ENCODE results near the gene FAM170B. TPM values are rescaled to one million over a fixed set of nuclear protein-coding genes. Genes with fewer than 3 reads are reported as not detected.

The FAM170B gene
- total and polyA plus RNA-seq, 2 experiments from 2014 or later = not detected

DNA sequence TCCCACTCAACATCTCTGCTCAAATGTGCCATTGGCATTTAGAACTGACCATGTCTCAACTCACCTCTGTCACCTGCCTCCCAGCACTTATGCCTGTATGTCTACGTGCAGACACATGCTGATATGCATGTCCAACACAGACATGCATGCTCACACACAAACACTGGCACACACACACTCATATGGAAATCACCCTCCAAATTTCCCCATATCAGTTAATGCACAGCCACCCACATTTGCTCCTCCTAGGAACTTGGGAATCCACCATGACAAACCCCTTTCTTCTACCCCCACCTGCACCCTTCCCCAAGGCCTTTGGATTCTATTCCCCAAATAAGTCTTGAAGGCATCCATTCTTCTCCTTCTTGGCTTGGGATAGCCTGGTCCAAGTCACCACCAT is 4.4 kb downstream of the FAM170B start (continued):
- TF ChIP-seq, protein P1, sequence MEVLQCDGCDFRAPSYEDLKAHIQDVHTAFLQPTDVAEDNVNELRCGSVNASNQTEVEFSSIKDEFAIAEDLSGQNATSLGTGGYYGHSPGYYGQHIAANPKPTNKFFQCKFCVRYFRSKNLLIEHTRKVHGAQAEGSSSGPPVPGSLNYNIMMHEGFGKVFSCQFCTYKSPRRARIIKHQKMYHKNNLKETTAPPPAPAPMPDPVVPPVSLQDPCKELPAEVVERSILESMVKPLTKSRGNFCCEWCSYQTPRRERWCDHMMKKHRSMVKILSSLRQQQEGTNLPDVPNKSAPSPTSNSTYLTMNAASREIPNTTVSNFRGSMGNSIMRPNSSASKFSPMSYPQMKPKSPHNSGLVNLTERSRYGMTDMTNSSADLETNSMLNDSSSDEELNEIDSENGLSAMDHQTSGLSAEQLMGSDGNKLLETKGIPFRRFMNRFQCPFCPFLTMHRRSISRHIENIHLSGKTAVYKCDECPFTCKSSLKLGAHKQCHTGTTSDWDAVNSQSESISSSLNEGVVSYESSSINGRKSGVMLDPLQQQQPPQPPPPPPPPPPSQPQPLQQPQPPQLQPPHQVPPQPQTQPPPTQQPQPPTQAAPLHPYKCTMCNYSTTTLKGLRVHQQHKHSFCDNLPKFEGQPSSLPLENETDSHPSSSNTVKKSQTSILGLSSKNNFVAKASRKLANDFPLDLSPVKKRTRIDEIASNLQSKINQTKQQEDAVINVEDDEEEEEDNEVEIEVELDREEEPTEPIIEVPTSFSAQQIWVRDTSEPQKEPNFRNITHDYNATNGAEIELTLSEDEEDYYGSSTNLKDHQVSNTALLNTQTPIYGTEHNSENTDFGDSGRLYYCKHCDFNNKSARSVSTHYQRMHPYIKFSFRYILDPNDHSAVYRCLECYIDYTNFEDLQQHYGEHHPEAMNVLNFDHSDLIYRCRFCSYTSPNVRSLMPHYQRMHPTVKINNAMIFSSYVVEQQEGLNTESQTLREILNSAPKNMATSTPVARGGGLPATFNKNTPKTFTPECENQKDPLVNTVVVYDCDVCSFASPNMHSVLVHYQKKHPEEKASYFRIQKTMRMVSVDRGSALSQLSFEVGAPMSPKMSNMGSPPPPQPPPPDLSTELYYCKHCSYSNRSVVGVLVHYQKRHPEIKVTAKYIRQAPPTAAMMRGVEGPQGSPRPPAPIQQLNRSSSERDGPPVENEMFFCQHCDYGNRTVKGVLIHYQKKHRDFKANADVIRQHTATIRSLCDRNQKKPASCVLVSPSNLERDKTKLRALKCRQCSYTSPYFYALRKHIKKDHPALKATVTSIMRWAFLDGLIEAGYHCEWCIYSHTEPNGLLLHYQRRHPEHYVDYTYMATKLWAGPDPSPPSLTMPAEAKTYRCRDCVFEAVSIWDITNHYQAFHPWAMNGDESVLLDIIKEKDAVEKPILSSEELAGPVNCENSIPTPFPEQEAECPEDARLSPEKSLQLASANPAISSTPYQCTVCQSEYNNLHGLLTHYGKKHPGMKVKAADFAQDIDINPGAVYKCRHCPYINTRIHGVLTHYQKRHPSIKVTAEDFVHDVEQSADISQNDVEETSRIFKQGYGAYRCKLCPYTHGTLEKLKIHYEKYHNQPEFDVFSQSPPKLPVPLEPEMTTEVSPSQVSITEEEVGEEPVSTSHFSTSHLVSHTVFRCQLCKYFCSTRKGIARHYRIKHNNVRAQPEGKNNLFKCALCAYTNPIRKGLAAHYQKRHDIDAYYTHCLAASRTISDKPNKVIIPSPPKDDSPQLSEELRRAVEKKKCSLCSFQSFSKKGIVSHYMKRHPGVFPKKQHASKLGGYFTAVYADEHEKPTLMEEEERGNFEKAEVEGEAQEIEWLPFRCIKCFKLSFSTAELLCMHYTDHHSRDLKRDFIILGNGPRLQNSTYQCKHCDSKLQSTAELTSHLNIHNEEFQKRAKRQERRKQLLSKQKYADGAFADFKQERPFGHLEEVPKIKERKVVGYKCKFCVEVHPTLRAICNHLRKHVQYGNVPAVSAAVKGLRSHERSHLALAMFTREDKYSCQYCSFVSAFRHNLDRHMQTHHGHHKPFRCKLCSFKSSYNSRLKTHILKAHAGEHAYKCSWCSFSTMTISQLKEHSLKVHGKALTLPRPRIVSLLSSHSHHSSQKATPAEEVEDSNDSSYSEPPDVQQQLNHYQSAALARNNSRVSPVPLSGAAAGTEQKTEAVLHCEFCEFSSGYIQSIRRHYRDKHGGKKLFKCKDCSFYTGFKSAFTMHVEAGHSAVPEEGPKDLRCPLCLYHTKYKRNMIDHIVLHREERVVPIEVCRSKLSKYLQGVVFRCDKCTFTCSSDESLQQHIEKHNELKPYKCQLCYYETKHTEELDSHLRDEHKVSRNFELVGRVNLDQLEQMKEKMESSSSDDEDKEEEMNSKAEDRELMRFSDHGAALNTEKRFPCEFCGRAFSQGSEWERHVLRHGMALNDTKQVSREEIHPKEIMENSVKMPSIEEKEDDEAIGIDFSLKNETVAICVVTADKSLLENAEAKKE (CRISPR knock-in tag; IDR thresholded peaks at IDR 0.05) = no peak
- TF ChIP-seq NANOG (IDR thresholded peaks at IDR 0.05; ENCODE audit: borderline replicate concordance) (no peak), EZH2 (IDR thresholded peaks at IDR 0.05; ENCODE audit: low read depth, unreplicated experiment) (no peak), POLR2AphosphoS5 (IDR thresholded peaks at IDR 0.05; ENCODE audit: low read depth) (no peak), EZH2phosphoT487 (IDR thresholded peaks at IDR 0.05; ENCODE audit: unreplicated experiment) (no peak), ZNF114 (CRISPR knock-in tag; IDR thresholded peaks at IDR 0.05) (no peak), CREB1 (CRISPR knock-in tag; IDR thresholded peaks at IDR 0.05; ENCODE audit: low read depth) (no peak), JUNB (IDR thresholded peaks at IDR 0.05; ENCODE audit: unreplicated experiment) (no peak), ZNF331 (CRISPR knock-in tag; IDR thresholded peaks at IDR 0.05; ENCODE audit: low read depth) (no peak)
- TF ChIP-seq, protein P2, sequence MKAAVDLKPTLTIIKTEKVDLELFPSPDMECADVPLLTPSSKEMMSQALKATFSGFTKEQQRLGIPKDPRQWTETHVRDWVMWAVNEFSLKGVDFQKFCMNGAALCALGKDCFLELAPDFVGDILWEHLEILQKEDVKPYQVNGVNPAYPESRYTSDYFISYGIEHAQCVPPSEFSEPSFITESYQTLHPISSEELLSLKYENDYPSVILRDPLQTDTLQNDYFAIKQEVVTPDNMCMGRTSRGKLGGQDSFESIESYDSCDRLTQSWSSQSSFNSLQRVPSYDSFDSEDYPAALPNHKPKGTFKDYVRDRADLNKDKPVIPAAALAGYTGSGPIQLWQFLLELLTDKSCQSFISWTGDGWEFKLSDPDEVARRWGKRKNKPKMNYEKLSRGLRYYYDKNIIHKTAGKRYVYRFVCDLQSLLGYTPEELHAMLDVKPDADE (IDR thresholded peaks at IDR 0.05) = no peak
- TF ChIP-seq, protein P3, sequence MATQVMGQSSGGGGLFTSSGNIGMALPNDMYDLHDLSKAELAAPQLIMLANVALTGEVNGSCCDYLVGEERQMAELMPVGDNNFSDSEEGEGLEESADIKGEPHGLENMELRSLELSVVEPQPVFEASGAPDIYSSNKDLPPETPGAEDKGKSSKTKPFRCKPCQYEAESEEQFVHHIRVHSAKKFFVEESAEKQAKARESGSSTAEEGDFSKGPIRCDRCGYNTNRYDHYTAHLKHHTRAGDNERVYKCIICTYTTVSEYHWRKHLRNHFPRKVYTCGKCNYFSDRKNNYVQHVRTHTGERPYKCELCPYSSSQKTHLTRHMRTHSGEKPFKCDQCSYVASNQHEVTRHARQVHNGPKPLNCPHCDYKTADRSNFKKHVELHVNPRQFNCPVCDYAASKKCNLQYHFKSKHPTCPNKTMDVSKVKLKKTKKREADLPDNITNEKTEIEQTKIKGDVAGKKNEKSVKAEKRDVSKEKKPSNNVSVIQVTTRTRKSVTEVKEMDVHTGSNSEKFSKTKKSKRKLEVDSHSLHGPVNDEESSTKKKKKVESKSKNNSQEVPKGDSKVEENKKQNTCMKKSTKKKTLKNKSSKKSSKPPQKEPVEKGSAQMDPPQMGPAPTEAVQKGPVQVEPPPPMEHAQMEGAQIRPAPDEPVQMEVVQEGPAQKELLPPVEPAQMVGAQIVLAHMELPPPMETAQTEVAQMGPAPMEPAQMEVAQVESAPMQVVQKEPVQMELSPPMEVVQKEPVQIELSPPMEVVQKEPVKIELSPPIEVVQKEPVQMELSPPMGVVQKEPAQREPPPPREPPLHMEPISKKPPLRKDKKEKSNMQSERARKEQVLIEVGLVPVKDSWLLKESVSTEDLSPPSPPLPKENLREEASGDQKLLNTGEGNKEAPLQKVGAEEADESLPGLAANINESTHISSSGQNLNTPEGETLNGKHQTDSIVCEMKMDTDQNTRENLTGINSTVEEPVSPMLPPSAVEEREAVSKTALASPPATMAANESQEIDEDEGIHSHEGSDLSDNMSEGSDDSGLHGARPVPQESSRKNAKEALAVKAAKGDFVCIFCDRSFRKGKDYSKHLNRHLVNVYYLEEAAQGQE (IDR thresholded peaks at IDR 0.05; ENCODE audit: unreplicated experiment) = no peak
